Femur (tissue), 1 donor: Measurements from ENCODE around the gene WNT3A.

Source experiments
- DNase-seq: peaks from one replicate; pipeline ENCODE4 v3.0.0-alpha.2; 2017

WNT3A gene

DNA sequence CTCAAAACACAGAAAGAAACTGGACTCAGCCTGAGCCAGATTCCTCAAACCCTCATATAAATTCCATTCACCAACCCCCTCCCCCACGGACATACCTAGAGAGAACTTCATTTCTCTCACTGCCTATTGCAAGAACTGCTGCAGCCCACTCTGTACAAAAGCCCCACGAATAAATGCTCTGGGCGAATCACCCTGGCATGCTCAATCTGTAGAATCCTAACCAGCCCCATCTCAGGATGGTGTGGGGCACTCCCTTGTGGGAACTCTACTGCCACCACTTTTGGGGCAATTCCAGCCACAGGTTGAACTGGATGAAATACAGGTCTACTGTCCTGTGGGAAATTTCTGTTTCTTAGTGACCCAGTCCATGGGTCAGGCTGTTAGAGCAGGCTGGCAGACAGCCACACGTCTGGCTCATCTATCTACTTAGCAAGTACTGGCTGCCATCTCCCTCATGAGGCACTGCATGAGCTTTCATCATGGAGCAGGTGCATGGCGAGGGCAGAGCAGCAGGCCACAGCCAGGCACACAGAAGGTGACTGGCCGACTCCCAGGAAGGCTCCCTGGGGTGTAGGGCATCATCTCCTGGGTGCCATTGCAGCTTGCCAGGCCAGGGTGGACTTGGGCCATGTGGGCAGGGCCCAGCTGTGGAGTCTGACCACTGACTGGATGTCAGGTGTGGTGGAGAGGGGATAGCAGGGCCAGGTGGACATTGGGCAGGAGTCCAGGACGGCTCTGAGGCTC, 97.9 kb downstream of the WNT3A start:
- DNase-seq: peak; percentile 30

DNA sequence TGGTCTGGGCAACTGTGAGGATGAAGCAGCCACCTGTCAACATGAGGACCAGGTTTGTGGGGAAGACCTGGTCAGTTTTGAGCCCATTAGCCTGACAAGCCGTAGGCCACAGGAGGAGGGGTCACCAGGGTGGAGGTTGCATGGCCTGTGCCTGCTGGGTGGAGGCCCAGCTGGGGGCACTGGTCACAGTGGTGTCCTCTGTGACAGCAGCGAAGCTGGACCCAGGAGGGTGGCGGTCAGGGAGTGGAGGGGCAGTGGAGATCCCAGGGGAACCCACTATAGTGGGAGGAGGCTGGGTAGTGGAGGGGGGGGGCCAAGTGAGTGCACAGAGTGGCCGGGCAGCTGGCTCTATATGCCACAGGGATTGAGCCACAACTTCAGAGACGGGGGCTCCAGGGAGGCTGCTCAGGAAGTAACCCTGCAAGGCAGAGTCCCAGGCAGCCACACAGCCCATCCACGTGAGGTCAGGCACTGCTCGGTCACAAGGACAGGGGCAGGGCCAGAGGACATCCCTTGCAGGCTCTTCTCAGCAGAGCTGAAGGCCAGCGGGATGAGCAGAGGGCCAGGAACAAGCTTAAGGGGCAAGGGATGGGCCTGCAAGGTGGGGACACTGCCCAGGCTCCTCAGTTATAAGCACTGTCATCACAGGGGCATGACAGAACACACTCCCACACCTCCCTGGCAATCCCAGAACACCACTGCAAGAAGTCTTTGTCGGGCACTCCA, 98.6 kb downstream of the WNT3A start:
- DNase-seq: no peak

DNA sequence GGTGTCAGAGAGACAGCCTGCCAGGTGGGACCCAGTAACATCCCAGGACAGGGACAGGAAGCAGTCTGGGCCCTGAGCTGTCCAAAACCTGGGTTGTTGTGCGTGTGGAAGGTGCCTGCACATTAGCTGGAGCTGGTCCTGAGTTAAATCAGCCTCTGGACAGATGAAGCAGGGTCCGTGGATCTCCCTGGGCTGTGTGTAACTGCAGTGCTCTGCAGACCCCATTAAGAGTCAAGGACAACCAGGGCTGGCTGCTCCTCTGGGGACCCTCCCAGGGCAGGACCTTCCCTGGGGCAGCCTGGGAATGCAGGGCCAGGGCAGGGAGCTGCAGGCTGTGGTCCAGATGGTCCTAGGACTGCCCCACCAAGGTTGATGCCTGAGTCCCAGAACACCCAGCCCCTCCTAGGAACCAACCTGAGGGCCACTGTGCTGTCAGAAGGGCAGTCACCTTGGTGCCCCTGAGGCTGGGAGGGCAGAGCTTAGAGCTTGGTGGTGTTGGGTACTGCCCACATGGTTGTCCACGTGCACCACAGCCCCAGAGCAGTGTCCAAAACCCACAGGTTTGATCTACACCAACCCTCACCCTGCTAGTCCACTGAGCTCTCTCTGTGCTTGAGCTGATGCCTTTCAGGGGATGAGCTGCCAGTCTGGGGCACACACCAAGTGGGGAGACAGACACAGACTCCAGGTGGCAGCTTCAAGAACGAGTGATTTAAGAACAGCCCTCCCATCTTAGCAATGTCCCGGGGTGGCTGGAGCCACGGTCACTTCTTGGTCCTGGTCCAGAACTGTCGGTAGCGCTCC, 99.4 kb downstream of the WNT3A start:
- no peak for DNase-seq

DNA sequence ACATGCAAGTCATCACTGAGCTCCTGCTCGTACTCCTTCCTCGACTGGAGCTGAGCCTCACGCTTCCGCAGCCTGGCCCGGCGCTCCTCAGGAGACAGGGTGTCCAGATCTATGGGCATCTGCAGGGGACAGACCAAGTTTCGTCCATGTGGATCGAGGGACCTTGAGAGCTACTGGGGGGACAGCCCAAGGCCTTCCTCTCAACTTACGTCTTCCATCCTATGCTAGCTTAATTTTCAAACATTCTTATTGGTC, 99.9 kb downstream of the WNT3A start:
- no peak for DNase-seq

DNA sequence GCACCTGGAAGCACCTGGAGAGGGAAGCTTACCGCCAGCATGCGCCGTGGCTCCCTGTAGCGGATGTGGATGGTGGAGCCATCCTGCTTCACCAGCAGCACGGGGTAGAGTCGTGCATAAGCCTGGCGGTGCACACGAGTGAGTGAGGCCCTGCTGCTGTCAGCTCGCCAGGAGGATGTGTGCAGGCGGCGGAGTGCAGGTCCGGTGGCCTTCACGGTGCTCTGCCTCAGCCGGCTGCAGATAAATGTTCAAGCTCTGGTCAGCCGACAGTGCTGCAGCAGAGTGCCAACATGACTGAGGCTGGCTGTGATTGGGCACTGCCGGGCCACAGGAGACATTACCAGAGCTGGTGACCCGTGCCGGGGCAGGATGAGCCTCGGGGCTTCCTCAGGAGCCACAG, 100.8 kb downstream of the WNT3A start:
- DNase-seq: no peak

DNA sequence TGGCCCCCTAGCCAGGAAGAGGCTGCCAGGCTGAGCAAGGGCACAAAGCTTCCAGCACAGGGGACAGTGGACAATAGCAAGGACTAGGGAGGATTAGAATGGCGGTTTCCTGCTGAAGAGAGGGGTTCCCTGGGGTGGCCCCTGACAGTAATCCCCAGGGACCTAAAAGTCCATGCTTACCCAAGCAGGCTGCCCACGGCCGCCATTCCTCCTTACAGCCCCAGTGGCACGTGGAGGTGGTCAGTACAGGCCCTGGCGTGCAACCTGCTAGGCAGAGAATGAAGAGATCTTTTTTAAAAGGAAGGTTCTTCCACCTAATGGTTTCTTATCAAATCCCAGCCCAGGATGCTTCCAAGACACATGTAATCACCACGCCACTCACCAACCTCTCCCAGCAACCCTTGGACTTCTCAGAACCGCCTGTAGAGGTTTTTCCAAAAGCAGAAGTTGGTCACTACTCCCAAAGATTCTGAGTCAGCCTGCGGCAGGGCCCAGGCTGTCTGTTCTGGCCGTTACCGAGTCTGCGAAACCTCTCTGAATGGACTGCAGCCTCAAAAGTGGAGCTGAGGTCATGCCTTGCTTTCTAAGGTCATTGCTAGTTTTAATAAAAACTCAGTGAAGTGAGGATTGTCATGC, 101.4 kb downstream of the WNT3A start:
- no peak for DNase-seq

DNA sequence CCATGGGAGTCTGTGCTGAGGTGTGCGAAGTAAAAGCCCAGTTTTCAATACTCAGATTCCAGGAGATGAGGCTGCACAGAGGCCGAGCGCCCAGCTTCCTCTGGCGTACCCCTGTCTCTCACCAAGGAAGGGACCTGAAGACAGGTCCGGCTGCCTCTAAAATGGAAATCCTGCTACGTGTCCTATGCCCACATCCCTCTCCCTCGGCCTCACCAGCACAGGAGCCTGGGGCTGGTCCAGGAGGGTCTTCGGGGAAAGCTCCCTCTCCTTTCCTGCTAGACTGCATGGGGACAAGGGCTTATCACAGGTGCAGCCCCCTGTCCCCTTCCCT, 101.9 kb downstream of the WNT3A start:
- DNase-seq: no peak

DNA sequence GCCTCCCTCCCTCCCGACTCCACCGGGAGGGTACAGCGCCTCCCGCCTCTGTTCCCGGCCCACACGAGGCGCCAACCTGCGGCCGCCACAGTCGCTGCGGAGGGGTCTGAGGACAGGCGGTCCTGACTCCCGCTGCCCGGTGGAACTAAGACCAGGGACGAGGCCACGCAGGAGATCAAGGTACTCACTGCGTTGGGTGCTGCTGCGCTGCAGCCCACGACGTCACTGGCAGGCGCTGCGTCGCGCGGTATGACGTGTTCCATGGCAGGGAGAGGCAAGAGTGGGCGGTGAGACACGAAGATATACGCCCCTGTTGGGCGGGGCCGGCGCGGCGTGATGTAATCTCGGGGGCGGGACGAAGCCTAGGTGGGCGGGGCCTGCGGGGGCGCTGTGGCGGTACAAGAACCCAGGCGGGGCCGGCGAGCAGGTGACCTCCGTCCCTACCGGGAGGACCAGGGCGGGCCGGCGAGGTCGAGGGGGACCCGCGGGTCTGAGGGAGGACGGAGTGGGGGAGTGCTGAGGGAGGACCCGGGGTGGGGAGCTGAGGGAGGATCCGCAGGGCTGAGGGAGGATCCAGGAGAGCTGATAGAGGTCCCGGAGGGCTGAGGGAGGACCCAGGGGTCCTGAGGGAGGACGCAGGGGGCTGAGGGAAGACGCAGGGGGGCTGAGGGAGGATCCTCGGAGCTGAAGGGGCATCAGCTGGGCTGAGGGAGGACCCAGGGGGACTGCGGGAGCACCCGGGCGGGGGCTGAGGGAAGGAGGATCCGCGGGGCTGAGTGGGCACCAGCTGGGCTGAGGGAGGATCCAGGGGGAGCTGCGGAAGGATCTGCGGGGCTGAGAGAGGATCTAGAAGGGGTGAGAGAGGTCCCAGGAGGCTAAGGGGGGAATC, 102.5 kb downstream of the WNT3A start, which contains the start of gene MRPL55:
Gene MRPL55, minus strand, starts transcription at position 227 of the 889 bp plus-strand sequence. CDS start 1,039 bp downstream, outside the sequence.
- DNase-seq: peak; percentile 99

DNA sequence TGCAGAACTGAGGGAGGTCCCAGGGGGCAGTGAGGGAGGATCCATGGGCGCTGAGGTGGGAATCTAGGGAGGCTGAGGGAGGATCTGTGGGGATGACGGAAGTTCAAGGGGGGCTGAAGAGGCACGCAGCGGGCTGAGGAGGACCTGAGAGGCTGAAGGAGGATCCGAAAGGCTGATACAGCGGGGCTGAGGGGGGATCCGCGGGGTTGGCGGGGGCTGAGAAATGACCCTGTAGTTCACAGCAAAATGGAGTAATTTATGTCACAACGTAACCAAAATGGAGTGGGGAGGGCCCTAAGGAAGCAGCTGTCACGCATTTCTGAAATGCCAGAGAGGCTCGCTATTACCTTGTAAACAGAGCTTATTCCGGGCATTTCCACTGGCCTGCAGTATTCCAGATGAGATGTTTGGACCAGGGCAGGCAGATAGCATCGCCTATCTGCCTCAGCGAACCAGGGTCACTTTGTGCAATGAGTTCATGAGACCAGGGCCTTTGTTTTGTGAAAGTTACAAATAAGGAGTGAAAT, 103.2 kb downstream of the WNT3A start:
- no peak for DNase-seq

DNA sequence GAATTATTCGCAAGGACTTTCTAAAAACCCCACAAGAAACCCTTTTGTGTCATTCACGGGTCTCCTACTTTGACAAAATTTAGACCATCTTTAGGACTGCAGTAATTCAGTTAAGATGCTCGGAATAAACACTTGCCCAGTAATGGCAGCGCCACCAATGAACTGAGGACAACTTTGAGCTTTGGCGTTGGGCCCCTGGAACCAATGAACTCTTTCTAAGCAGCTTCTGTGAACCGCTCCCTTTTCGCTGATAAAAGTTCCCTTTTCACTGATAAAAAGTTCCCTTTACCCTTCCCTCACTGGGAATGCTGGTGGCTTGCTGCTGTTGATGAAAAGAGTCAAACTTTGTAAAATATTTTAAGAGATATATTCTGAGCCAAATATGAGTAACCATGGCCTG, 103.8 kb downstream of the WNT3A start:
- DNase-seq: no peak
